ENCODE results near the gene KIRREL1.

KIRREL1 gene

DNA sequence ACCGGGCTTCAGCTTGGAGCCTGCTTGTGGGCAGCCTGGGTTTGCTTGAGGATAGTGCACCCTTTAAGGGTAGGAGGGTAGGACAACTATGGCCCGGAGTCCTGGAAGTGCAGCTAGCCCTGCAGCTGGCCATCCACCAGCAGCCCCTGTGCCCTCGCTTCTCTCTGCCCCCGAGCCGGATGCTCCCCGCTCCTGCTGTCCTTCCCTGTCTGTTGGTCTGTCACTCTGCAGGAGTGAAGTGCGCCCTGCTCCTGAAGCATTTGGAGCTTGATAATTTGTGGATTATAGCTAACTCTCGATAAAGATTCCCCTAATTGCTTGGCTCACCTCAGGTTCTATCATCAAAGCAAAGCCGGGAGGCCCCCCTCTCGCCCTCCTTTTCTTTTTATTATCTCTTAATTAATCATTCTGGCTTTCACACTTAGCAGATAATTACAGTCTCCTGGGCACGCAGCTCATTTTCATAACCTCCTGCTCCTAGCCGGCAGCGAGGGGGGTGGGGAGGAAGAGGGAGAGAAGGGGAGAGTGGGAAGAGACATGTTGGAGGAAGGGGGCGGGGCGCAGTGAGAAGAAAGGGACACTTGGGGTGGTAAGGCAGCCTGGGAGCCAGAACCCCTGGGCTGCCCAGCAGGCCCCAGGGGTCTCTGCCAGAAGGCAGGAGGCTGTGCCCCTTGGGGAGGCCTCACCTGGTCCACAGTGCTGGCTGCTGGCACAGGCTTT lies 14.4 kb downstream of the KIRREL1 start:
- DNase-seq: peak; percentile 71

DNA sequence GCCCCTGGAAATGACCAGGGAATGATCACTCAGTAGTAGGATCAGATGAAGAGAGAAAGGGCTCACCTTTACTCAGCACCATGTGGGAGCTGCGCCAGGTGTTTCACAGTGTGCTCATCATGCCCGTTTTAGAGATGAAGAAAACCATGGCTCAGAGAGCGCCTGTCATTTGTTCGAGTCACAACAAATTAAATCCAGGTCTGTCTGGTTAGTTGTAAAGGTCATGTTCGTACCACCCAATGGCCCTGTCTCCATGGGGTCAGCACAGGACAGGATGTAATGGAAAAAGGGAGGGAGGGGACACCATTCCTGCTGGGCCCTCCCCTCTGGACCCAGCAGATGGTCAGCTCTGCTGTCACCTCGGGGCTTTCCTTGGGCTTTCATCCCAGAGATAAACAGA lies 15.2 kb downstream of the KIRREL1 start:
- DNase-seq: no peak

DNA sequence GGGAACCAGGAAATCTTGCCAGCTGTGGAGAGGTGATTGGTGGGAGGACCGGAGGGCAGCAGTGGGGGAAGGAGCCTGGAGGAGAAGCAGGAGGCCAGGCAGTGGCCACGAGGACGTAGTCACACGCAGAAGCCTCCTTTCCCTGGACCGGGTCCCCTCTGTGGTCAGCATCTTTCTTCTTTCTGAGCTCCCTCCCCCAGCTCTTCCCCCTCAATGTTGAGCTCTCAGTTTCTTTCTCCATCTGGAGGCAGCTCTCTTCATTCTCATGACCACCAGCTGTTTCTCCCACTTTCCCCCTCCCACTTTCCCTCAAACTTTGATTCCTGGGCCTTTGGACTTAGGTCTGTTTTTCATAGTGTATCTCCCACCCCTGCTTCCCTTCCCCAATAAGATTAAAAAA lies 18.3 kb downstream of the KIRREL1 start:
- no peak for DNase-seq

DNA sequence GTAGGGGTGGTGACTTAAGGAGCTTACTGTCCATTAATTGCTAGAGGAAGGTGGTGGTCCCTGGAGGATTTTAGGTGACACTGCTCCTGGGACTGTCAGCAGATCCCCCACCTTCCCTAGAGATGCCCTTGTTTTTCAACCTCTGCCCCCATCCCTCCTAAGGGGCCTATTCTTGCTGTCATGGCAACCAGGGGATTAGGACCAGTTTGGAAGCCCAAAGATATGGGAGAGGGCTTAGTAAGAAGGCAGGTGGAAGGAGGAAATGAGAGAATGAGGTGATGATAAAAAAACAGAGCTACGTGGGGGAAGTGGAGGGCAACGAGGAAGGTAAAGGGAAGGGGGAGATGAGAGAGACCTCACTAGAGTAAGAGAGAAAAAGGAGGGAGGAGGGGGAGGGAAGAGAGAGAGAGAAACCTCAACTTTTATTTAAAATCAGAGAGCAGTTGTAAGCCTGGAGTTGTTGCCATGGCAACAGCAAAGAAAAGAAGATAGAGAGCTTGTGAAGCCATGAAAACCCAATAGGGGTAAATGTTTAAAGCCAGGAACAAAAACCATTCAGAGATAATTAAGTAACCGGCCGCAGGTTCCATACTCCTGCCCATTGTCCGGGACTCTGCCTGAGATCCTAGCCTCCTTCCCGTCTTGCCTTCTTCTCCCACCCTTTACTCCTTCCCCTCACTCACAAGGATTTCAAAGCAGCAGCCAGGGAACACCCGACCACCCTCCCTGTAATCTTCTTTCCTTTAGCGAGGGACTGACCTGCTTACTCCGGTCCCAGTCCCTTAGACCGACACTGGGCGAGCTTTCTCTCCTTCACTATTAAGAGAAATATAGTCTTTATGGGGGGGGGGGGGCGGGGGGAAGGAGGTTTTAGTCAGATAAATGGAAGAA lies 20.6 kb downstream of the KIRREL1 start:
- DNase-seq: no peak

DNA sequence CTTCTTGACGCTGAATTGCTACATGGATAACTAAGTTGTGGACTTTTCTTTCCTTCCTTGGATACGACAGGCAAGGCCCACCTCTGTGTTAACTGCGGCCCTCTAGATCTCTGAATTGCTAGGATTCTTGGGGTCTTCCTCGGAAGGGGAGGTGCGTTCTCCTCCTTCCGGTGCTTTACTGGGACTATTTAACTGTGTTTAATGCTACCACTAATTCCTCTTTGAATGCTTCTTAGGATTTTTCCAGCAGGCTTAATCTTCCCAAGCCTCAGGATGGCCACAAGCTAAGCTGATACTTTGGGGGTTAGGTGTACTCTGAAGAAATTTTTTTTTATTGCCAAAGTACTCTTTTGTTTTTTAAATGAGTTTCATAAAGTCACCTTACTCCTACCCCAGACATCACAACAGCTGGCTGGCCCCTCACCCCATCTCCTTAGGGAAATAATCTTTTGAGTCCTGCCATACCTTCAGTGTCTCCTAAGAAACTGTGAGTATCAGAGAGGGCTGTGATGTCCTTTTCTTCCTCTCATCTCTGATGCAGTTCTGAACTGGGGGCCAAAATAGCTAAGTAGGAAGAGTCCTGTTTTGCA lies 21.4 kb downstream of the KIRREL1 start:
- DNase-seq: no peak

DNA sequence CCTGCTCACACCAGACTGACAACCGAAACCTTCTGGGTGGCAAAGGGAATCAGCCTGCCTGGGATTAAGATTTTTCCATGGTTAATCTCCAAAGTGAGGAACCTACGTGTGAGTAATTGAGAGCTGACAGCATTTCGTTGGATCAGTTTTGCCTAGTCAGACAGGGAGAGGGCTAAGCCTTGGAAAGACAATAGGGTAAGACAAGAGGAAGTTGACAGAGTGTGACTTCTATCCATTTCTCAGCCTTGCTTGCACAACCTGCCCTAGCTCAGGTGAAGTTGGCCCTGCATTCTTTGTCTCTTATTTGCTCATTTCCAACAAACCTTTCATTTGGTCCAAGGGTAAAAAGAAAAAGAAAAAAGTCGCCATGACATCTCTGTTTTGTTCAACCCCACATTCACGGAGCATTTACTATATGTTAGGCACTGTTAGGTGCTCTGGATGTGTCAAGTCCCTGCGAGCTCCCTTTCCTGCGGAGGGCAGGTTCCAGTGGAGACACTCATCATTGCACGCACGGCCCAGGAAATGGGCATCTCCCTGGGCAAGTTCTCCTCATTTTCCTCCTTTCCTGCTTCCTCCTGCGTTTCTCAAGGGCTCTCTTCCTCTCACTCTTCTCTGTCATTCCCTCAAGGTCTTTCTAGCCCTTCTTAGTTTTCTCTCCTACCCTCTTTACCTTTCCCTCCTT lies 23.3 kb downstream of the KIRREL1 start:
- no peak for DNase-seq

DNA sequence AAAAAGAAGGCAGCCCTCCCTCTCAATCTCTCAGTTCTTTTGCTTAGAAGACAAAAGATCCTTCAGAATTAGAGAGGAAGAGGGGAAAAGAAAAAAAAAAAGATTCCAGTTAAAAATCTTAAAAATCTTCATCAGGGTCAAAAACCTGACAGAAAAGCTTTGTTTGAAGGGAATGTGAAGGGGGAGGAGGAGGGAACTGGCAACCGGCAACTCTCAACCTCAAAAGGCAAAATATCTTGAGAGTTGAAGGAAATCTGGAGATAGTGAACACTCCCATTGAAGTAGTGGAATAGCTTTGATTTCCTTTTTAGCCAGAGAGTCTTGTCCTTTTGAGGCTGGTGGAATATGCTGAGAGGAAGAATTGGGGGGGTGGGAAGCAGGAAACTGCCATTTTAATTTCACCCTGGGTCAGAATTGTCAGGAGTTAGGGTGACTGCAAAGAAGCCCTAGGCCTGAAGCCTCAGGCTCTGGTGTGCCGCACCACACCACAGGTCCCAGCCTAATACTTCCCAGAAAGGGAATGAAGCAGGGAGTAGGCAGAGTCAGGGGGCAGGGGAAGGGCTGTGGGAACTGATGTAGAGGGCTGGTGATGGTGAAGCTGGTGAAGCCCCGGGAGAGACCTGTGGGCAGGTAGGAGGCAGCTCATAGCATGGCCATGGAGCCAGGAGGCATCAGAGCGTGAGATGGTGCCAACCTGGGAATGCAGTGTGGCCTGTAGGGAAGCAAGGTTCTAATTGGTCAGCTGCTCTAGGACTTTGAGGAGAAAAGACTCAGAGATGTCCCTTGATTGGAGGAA lies 24.6 kb downstream of the KIRREL1 start:
- no peak for DNase-seq

DNA sequence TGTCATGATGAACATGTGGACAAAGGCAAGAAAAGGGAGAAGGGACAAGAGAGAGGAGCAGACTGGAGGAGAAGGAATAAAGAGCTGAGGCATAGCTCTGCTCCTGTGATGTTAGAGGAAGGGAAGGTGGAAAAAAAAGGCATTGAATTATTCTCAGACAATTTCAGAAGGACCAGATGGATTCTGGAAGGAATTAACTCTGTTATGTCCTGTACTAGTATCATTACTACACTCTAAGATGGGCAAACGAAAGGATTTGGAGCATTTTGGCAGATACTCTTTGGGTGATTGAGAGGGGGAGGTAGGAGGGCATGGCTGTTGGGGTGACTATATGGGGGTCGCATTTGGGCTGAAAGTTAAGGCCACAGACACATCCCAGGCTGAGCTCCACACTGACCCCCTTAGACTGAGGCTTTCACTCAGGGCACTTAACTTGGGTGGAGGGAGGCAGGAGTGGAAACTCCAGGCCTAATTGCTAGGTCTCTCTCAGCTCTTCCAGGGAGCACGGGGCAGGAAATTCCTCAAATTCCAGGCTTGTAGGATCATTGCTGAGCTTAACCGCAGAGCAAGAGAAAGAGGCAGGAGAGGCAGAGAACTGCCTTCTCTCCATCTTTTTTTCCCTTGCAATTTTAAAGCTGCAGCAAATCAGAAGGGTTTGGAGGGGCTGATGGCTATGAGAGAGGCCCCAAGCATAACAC lies 25.9 kb downstream of the KIRREL1 start:
- DNase-seq: no peak

DNA sequence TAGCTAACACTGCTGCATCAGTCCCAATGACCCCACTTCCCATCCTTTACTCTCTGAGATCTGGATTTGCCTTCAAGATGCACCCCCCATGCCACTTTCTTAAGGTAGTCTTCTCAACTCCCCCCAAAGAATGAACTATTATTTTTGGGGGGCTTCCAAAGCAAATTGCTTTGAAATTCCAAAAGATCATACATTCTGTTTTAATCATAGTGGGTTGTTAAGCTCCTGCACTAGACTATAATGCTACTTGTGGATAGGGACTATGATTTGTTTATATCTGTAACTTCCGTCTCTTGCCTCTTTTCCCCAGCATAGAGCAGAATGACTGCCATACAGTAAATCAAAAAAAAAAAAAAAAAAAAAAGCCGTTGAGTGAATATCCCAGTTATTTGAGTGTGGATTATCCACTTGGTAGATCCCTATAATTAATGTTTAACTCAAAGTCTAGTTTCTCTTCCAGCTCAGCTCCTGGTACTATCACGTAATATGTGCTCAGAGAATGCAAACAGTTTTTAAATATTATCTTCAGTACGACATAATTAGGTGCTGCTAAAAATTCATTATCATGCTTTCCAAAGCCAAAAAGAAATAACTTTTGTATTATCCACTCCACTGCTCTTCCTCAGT lies 26.9 kb downstream of the KIRREL1 start:
- no peak for DNase-seq

DNA sequence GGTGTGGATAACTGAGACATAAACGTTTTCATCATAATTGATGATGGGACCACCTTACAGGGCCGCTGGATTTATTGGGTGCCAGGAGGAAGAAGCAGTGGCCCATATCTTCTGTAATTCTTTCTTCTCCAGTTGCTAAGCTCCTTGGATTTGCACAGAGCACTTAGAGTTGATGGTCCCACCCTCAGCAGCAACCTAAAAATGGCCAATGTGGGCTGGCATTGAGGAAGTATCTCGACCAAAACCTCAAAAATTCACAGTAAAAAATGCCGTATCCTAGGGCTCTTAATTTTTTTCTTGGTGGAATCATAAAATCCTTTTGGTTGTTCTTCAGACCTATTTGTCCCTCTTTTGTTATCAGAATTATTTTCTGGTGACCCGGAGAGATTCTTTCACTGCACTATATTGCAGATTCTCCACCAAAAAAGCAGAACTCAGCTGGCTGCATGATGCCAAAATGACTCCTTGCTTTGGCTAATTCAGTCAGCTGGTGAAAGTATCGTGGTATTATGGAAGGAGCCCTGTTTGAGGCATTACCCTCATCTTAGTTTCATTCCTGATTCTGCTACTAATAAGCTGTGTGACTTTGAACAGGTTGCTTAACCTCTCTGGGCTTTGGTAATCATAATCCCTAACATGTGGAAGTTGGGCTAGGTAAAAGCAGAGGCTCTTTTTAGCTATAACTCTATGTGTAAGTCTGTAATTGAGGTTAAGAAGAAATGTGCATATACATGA lies 27.6 kb downstream of the KIRREL1 start:
- DNase-seq: no peak

DNA sequence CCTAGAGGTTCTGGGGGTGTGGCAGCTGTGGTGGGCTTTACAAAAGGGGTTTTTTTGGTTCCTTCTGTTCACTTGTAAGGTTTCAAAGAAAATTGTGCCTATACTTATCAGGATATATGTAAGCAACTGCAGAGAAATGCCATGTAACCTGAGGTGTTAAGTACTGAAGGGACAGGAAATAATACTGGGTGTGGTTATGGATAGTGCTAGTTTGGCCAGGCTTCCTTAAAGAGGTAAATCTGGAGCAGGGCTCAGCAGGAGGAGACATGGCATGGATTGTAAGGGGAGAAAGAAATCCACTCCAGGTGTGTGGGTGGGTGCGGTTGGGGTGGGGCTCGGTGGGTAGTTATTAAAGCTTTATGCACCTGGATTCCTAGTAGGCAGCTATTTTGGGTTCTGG lies 28.3 kb downstream of the KIRREL1 start:
- DNase-seq: no peak

DNA sequence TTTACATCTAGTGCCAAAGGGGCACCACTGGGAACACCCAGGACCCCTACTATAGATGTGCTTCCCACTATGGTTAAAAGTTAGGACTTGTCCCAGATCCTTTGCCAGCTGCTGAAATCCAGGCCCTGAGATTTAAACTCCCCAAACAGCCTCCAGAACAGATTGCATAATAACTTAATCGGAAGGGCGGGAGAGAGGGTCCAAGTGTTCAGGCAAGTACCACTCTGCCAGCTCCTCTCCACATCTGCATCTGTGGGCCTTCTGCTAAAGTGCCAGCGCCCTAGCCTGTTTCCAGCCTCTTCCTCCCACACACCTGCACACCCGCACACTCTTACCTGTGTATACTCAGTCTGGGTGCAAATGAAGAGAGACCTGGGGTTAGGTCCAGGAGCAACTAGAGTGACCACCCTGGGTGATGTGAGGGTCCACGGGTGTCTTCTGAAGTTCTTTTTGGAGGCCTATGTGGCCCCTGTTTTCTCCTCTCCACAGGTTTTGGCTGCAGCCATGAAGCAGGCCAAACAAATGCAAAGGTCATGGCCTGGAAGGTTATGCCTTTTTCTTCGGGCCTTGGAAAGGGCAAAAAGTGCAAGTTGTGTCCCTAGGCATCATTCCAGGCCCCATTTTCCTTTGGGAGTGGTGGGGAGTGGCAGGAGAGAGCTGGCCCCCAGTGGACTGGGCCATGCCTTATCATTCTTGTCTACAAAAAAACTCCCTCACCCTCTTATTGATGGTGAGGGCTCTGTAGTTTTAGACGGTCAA lies 29.3 kb downstream of the KIRREL1 start:
- DNase-seq: no peak

DNA sequence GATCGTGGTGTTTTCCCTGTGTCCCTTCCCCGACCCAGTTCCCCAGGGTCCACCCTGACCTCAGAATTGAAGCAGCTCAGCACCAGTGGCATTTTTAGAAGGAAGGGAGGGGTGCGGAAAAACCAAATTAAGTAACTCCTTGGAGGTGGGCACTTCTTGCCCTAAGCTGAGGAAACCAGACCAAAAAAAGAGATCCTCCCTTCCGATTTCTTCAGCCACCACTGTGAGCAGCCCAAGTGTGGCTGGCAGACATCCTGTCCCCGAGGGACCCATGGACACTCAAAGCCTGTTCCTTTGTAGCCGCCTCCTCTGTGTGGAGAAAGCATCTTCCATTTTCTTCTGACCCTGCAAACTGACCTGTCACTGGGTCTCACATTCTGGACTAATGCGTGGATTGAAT lies 31.3 kb downstream of the KIRREL1 start:
- no peak for DNase-seq

DNA sequence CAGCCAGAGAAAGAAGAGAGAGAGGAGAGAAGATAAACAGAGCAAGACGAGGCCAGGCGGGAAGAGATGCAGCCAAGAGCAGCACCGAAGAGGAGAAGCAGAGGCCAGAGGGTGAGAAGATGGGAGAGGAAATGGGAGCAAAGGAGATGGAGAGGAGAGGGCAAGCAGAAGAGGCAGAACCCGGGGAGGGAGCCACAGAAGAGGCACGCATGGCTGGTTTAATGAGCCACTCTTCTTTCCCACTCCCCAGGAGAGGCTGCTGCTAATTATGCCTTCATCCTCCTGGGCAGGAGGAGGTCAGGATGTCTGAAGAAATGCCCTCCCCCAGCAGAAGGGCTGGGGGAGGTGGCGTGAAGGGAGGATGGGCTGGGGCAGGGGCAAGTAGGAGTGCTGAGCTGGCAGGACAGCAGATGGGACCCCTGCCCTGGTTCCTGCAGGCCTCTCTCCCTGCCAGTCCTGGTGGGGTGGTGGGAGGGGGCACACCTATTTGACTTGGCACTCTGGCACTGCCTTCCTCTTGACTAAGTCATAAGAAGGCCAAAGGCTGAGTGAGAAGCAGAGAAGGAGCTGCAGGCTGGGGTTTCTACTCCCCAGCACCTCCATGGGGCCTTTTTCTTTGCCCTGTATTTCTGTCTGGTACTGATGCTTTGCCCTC lies 32.3 kb downstream of the KIRREL1 start:
- DNase-seq: no peak

DNA sequence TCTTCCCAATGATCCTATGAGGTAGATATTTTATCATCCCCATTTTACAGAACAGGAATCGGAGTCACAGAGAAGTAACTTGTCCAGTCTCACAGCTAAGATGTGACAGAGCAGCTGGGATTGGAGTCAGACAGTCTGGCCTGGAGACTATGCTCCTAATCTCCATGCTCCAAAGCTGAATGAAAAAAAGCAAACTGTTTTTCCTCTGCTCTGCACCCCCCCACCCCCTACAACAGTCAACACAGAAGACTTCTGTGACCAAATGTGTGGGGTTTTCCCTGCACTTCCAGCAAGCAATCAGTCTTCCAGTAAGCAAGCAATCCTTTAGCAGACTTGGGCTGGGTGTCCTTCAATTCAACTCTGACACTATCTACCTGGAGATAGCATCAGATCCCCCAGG lies 33.2 kb downstream of the KIRREL1 start:
- no peak for DNase-seq

DNA sequence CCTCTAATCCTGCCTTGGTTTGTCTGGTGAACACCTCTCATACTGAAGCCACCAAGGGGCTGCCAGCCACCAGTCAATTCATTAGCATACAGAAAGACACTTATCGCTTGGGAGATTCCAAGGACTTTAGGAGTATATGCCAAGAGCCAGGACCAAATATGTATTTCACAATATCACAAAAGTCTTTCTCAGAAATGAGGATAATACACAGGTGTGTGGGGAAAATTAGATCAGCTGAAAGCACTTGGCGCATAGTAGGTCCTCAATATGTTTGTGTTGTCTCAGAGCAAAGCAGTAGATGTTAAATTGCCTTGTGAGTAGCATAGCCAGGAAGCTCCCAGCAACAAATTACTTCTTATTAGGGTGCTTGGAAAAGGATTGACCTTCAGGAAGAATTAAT lies 34.1 kb downstream of the KIRREL1 start:
- DNase-seq: no peak

DNA sequence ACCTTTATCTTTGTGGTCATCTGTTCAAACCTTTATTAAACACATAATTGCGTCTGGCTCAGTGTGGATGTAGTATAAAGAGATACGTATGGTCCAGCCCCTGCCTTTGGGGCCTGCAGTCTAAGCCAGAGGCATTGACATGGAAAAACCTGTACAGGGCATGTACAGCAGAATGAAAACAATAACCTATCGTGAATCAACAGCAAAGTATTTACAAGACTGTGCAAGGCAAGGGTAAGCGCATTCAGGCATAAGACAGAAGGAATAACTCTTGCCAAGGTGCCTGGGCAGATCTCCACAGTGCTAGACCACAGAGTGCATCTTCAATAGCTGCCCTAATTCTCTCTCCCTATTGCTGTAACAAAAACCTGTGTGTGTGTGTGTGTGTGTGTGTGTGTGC lies 35.5 kb downstream of the KIRREL1 start:
- DNase-seq: no peak

DNA sequence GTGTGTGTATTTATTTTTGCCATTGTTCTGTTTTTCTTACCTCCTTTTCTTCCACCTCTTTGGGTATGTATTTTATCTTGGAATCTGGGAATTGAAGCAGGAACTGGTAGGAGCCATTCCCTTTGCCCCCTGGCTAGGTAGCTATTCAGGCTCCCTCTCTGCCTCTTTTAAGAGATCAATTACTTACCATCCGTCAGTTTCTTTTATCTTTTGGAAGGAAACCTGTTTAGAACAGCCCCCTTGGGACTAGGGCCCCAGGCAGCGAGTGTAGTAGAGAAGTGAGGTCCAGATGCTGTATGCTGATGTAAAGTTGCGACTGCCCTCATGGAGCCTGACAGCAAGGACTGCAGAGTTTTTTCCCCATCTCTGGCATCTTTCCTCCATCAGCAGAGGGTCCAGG lies 41.6 kb downstream of the KIRREL1 start:
- no peak for DNase-seq

DNA sequence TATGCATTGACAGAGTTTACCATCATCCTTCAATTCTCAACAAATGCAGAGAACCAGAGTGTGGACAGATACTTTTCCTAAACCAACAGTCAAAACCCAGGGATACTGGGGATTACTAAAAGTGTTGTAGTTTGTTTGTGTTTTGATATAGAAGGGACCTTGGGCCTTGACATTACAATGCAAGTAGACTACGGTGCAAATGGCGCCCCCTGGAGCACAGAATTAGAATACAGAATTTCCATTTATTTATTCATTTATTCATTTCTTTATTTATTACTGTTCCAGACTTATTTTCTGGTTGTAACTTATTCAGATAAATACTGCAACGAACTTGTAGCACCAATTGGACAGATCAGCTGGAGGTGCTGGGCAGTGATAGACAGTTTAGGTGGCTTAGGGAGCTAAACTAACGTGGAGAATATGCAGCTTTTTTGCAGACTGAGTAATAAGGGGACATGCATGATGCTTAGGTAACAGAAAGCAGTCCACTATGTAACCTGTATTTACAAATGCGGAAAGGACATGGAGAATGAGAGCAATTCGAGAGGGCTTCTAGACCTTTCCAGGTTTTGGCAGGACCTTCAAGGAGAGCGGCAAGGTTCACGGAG lies 42.6 kb downstream of the KIRREL1 start:
- peak; percentile 56 for DNase-seq
